HepG2 (cell line): ENCODE measurements around the gene BMPR2. TPM values are rescaled to one million over a fixed set of nuclear protein-coding genes. Genes with fewer than 3 reads are reported as not detected.
A peak's percentile ranks its signal among the peaks of the same experiment; 100 is the strongest.

Experiments used
- ATF1 ChIP-seq: IDR thresholded peaks from 2 replicates; pipeline ENCODE4 v1.6.1; 2016; ENCODE audit warnings: mild to moderate bottlenecking, control low read depth
- BRD4 ChIP-seq: sonication (generic); formaldehyde crosslinking; IDR thresholded peaks from 2 replicates; pipeline ENCODE4 v1.4.0; 2020; ENCODE audit warnings: missing genetic modification reagents
- ELF3 ChIP-seq: IDR thresholded peaks from 2 replicates; pipeline ENCODE4 v1.6.1; 2016; ENCODE audit warnings: missing genetic modification reagents, missing compliant biosample characterization
- FOXK1 ChIP-seq: sonication (generic); formaldehyde crosslinking; IDR thresholded peaks from 2 replicates; pipeline ENCODE4 v1.4.0; 2020; ENCODE audit warnings: low read depth, missing genetic modification reagents, borderline replicate concordance
- IRF2 ChIP-seq: IDR thresholded peaks from 2 replicates; pipeline ENCODE4 v1.6.1; 2018; ENCODE audit warnings: missing genetic modification reagents, missing compliant biosample characterization
- NCOA2 ChIP-seq: sonication (generic); formaldehyde crosslinking; IDR thresholded peaks from 2 replicates; pipeline ENCODE4 v1.8.0; 2022; ENCODE audit warnings: inconsistent platforms
- SAP130 ChIP-seq: IDR thresholded peaks from 2 replicates; pipeline ENCODE4 v1.6.1; 2016; ENCODE audit warnings: low read depth
- TEAD2 ChIP-seq: sonication (generic); formaldehyde crosslinking; IDR thresholded peaks from 2 replicates; pipeline ENCODE4 v1.9.0; 2021; ENCODE audit warnings: missing genetic modification reagents
- U2AF1 ChIP-seq: fragments of 200-400 bp; formaldehyde crosslinking; optimal IDR thresholded peaks from 2 replicates; pipeline ENCODE3; 2017; ENCODE audit warnings: mild to moderate bottlenecking, low read depth, low read length
- ZBTB20 ChIP-seq: sonication (generic); formaldehyde crosslinking; IDR thresholded peaks from 2 replicates; pipeline ENCODE4 v1.8.1; 2023; ENCODE audit warnings: missing genetic modification reagents, low read depth, mild to moderate bottlenecking, borderline replicate concordance
- ZNF260 ChIP-seq: sonication (generic); formaldehyde crosslinking; IDR thresholded peaks from 2 replicates; pipeline ENCODE4 v1.4.0; 2020; ENCODE audit warnings: missing genetic modification reagents, low read depth, mild to moderate bottlenecking, borderline replicate concordance
- ZNF652 ChIP-seq: IDR thresholded peaks from 2 replicates; pipeline ENCODE4 v1.6.1; 2016; ENCODE audit warnings: low read depth, borderline replicate concordance
- ZNF724P ChIP-seq: sonication (generic); formaldehyde crosslinking; IDR thresholded peaks from 2 replicates; pipeline ENCODE4 v1.8.0; 2022; ENCODE audit warnings: missing genetic modification reagents, borderline replicate concordance
- ZNF781 ChIP-seq: sonication (generic); formaldehyde crosslinking; IDR thresholded peaks from 2 replicates; pipeline ENCODE4 v1.5.1; 2020; ENCODE audit warnings: borderline replicate concordance, mild to moderate bottlenecking, missing genetic modification reagents; ENCODE audit errors: not compliant biosample characterization
- polyA plus RNA-seq, 8 experiments: library from polyadenylated mRNA; depleted of rRNA in 3 of 8; stranded (reverse) in 7 of 8; unstranded in 1 of 8; fragments of >200 nt; fragmentation: Illumina TruSeq in 4 of 8; extraction: Trizol in 4 of 8; gene quantifications; 2 replicates each; pipeline versions ENCODE4 v1.2.1 to v1.2.3, GENCODE V29; 2011 to 2016; ENCODE audit warnings: low read depth in 4 of 8, missing spikeins in 1 of 8, mixed read lengths in 1 of 8; ENCODE audit not compliant: insufficient read depth in 1 of 8
- total RNA-seq, 5 experiments: library from RNA; depleted of rRNA; stranded (reverse); fragments of >200 nt; fragmentation: Illumina TruSeq; extraction: Trizol; gene quantifications; 2 replicates each; pipeline ENCODE4 v1.2.3, GENCODE V29; 2016; ENCODE audit warnings: low read depth in 1 of 5
- TF ChIP-seq, protein P1 (sequence below): sonication (generic); formaldehyde crosslinking; IDR thresholded peaks from 2 replicates; pipeline ENCODE4 v1.5.1; 2020; ENCODE audit warnings: mild to moderate bottlenecking, missing genetic modification reagents, borderline replicate concordance
- TF ChIP-seq, protein P2 (sequence below): sonication (generic); formaldehyde crosslinking; IDR thresholded peaks from 2 replicates; pipeline ENCODE4 v1.5.1; 2020; ENCODE audit warnings: mild to moderate bottlenecking, missing genetic modification reagents
- TF ChIP-seq, protein P3 (sequence below): sonication (generic); formaldehyde crosslinking; IDR thresholded peaks from 2 replicates; pipeline ENCODE4 v1.4.0; 2020; ENCODE audit warnings: missing genetic modification reagents
- TF ChIP-seq, protein P4 (sequence below): IDR thresholded peaks from 2 replicates; pipeline ENCODE4 v1.6.1; 2016; ENCODE audit warnings: low read depth, control low read depth

BMPR2 gene
- total and polyA plus RNA-seq, 2 of the 13 experiments (the other 11 are each of a cell fraction or from before 2014, with no cell fraction given): 5.5 to 10.3 TPM

DNA sequence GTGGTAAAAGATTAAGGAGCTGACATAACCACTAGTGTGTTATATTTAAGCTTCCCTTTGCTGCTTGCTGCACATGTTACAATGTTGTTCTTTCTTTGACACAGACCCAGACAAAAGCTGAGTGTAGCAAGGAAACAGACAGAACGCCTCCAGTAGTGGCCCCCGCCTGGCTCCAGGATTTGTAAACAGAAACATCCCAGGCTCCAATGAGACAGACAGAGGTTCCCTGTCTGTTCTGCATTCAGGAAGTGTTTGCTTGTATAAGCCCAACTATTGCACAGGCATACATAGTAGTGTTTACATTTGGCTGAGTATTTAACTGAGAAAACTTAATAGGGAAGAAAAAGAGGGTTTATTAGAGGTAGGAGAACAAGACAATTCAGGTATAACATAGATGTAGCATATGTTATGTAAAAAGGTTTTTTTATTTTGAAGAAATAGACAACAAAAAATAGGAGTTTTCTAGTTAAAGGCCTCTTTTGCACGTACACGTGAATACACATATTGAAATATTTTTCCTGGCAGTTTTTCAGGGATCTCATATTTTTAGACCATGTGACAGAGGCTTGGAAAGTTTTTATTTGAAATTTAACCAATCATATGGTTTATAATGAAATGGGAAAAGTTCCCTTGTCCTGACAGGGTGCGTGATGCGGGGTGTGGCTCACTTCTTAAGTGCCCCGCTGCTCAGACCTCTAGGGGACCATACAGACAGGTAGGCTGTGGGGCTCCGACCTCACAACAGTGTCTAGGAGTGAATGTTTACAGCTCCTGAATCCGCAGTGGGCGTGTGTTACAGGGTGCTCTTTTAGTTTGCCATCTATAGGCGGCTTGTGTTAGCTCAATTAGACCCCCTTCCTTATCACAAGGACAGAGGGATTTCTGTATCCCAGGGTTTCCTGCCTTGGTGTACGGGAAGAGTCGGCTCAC, 118.4 kb downstream of the BMPR2 start (continued):
- TF ChIP-seq ZBTB20 (CRISPR knock-in tag) (peak; percentile 49; the same call in 1 of the 2 replicates), U2AF1 (no peak), ZNF781 (CRISPR knock-in tag) (no peak), SAP130 (CRISPR knock-in tag) (peak; percentile 98), FOXK1 (CRISPR knock-in tag) (peak; percentile 96), ZNF652 (CRISPR knock-in tag) (no peak), NCOA2 (CRISPR knock-in tag) (peak; percentile 62), ZNF724P (CRISPR knock-in tag) (no peak), ZNF260 (CRISPR knock-in tag) (no peak), ELF3 (peak; percentile 99), IRF2 (CRISPR knock-in tag) (peak; percentile 83; the same call in 1 of the 2 replicates), TEAD2 (no peak), ATF1 (CRISPR knock-in tag) (no peak), BRD4 (CRISPR knock-in tag) (no peak)
- TF ChIP-seq, protein P1, sequence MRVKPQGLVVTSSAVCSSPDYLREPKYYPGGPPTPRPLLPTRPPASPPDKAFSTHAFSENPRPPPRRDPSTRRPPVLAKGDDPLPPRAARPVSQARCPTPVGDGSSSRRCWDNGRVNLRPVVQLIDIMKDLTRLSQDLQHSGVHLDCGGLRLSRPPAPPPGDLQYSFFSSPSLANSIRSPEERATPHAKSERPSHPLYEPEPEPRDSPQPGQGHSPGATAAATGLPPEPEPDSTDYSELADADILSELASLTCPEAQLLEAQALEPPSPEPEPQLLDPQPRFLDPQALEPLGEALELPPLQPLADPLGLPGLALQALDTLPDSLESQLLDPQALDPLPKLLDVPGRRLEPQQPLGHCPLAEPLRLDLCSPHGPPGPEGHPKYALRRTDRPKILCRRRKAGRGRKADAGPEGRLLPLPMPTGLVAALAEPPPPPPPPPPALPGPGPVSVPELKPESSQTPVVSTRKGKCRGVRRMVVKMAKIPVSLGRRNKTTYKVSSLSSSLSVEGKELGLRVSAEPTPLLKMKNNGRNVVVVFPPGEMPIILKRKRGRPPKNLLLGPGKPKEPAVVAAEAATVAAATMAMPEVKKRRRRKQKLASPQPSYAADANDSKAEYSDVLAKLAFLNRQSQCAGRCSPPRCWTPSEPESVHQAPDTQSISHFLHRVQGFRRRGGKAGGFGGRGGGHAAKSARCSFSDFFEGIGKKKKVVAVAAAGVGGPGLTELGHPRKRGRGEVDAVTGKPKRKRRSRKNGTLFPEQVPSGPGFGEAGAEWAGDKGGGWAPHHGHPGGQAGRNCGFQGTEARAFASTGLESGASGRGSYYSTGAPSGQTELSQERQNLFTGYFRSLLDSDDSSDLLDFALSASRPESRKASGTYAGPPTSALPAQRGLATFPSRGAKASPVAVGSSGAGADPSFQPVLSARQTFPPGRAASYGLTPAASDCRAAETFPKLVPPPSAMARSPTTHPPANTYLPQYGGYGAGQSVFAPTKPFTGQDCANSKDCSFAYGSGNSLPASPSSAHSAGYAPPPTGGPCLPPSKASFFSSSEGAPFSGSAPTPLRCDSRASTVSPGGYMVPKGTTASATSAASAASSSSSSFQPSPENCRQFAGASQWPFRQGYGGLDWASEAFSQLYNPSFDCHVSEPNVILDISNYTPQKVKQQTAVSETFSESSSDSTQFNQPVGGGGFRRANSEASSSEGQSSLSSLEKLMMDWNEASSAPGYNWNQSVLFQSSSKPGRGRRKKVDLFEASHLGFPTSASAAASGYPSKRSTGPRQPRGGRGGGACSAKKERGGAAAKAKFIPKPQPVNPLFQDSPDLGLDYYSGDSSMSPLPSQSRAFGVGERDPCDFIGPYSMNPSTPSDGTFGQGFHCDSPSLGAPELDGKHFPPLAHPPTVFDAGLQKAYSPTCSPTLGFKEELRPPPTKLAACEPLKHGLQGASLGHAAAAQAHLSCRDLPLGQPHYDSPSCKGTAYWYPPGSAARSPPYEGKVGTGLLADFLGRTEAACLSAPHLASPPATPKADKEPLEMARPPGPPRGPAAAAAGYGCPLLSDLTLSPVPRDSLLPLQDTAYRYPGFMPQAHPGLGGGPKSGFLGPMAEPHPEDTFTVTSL: peak; percentile 87; the same call in 1 of the 2 replicates
- TF ChIP-seq, protein P2, sequence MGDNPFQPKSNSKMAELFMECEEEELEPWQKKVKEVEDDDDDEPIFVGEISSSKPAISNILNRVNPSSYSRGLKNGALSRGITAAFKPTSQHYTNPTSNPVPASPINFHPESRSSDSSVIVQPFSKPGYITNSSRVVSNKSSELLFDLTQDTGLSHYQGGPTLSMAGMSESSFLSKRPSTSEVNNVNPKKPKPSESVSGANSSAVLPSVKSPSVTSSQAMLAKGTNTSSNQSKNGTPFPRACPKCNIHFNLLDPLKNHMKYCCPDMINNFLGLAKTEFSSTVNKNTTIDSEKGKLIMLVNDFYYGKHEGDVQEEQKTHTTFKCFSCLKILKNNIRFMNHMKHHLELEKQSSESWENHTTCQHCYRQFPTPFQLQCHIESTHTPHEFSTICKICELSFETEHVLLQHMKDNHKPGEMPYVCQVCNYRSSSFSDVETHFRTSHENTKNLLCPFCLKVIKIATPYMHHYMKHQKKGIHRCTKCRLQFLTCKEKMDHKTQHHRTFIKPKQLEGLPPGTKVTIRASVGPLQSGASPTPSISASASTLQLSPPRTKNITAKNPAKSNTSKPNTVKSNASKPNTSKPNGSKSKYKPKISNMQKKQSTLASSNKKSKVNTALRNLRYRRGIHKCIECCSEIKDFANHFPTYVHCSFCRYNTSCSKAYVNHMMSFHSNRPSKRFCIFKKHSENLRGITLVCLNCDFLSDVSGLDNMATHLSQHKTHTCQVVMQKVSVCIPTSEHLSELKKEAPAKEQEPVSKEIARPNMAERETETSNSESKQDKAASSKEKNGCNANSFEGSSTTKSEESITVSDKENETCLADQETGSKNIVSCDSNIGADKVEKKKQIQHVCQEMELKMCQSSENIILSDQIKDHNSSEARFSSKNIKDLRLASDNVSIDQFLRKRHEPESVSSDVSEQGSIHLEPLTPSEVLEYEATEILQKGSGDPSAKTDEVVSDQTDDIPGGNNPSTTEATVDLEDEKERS (CRISPR knock-in tag): no peak
- TF ChIP-seq, protein P3, sequence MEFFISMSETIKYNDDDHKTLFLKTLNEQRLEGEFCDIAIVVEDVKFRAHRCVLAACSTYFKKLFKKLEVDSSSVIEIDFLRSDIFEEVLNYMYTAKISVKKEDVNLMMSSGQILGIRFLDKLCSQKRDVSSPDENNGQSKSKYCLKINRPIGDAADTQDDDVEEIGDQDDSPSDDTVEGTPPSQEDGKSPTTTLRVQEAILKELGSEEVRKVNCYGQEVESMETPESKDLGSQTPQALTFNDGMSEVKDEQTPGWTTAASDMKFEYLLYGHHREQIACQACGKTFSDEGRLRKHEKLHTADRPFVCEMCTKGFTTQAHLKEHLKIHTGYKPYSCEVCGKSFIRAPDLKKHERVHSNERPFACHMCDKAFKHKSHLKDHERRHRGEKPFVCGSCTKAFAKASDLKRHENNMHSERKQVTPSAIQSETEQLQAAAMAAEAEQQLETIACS: no peak
- TF ChIP-seq, protein P4, sequence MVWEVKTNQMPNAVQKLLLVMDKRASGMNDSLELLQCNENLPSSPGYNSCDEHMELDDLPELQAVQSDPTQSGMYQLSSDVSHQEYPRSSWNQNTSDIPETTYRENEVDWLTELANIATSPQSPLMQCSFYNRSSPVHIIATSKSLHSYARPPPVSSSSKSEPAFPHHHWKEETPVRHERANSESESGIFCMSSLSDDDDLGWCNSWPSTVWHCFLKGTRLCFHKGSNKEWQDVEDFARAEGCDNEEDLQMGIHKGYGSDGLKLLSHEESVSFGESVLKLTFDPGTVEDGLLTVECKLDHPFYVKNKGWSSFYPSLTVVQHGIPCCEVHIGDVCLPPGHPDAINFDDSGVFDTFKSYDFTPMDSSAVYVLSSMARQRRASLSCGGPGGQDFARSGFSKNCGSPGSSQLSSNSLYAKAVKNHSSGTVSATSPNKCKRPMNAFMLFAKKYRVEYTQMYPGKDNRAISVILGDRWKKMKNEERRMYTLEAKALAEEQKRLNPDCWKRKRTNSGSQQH: no peak
